HG03064 (cell line): Measurements from ENCODE around the gene NRSN2.
"Not testable (repeated sequence)": the region's sequence is repeated elsewhere in the genome, so short reads cannot be mapped to it uniquely, and the experiment has no call there.

ENCODE experiments used
- ATAC-seq: cut with Tn5 transposase; IDR thresholded peaks from one replicate; pipeline ENCODE4 v1.9.1; 2021; ENCODE audit warnings: low read depth; ENCODE audit not compliant: unreplicated experiment

Gene NRSN2

GRCh38 chr20:393296-393695 is 46.4 kb downstream of the NRSN2 start:
- ATAC-seq = not testable (repeated sequence)

- no peak for ATAC-seq
Measured at GRCh38 chr20:396252-396618, 49.3 kb downstream of the NRSN2 start.

- ATAC-seq = no peak
Measured at GRCh38 chr20:396619-397431, 49.9 kb downstream of the NRSN2 start.

- no peak for ATAC-seq
Measured at GRCh38 chr20:397432-398237, 50.7 kb downstream of the NRSN2 start.

- ATAC-seq = no peak
Measured at GRCh38 chr20:399182-399707, 52.3 kb downstream of the NRSN2 start.

- no peak for ATAC-seq
Measured at GRCh38 chr20:400128-400453, 53.2 kb downstream of the NRSN2 start.

- no peak for ATAC-seq
Measured at GRCh38 chr20:400454-401275, 53.8 kb downstream of the NRSN2 start.

GRCh38 chr20:401682-402495 is 55.0 kb downstream of the NRSN2 start:
- ATAC-seq = no peak

GRCh38 chr20:402496-402885 is 55.6 kb downstream of the NRSN2 start:
- ATAC-seq = no peak

- no peak for ATAC-seq
Measured at GRCh38 chr20:402898-403581, 56.1 kb downstream of the NRSN2 start.

GRCh38 chr20:403582-403957 is 56.7 kb downstream of the NRSN2 start:
- ATAC-seq = no peak

- no peak for ATAC-seq
Measured at GRCh38 chr20:404088-404487, 57.2 kb downstream of the NRSN2 start.
